KMS-11 (cell line): ENCODE results near the gene FTCD.

Experiments used
- H2AFZ ChIP-seq: fragments of 200-600 bp; sonication (generic); 2 replicates; pipeline ENCODE4 v1.6.1; 2016; ENCODE audit warnings: antibody characterized with exemption, mixed run types, low read depth
- H3K27ac ChIP-seq: fragments of 200-600 bp; sonication (generic); 2 replicates; pipeline ENCODE4 v1.6.1; 2016; ENCODE audit warnings: mild to moderate bottlenecking, mixed run types
- H3K27me3 ChIP-seq: fragments of 200-600 bp; sonication (generic); 2 replicates; pipeline ENCODE4 v1.6.1; 2017; ENCODE audit warnings: mild to moderate bottlenecking, low read depth, mixed run types, moderate library complexity; ENCODE audit not compliant: insufficient read depth
- H3K36me3 ChIP-seq: fragments of 200-600 bp; sonication (generic); 2 replicates; pipeline ENCODE4 v1.6.1; 2017; ENCODE audit warnings: mild to moderate bottlenecking, mixed run types; ENCODE audit not compliant: insufficient read depth
- H3K4me1 ChIP-seq: fragments of 200-600 bp; sonication (generic); 2 replicates; pipeline ENCODE4 v1.6.1; 2016; ENCODE audit warnings: mild to moderate bottlenecking, low read depth, mixed run types; ENCODE audit not compliant: poor library complexity, severe bottlenecking
- H3K4me2 ChIP-seq: fragments of 200-600 bp; sonication (generic); 2 replicates; pipeline ENCODE4 v1.7.0; 2016; ENCODE audit warnings: mild to moderate bottlenecking, mixed run types
- H3K4me3 ChIP-seq: fragments of 200-600 bp; sonication (generic); IDR thresholded peaks from 2 replicates; pipeline ENCODE4 v1.6.1; 2017; ENCODE audit warnings: low read depth, low read length, mixed read lengths; ENCODE audit not compliant: insufficient read depth
- H3K79me2 ChIP-seq: fragments of 200-600 bp; sonication (generic); 2 replicates; pipeline ENCODE4 v1.6.1; 2016; ENCODE audit warnings: low read depth, mixed run types; ENCODE audit not compliant: insufficient read depth
- H3K9ac ChIP-seq: fragments of 200-600 bp; sonication (generic); 2 replicates; pipeline ENCODE4 v1.6.1; 2016; ENCODE audit warnings: mild to moderate bottlenecking, mixed run types
- H4K20me1 ChIP-seq: fragments of 200-600 bp; sonication (generic); 2 replicates; pipeline ENCODE4 v1.6.1; 2016; ENCODE audit warnings: mild to moderate bottlenecking, mixed run types; ENCODE audit not compliant: insufficient read depth
- TF ChIP-seq, protein P1 (sequence below): fragments of 200-600 bp; sonication (generic); conservative IDR thresholded peaks from 2 replicates; pipeline ENCODE4 v1.6.1; 2017; ENCODE audit warnings: low read depth, mild to moderate bottlenecking, antibody characterized with exemption, low read length, moderate library complexity, mixed read lengths

Gene FTCD

DNA sequence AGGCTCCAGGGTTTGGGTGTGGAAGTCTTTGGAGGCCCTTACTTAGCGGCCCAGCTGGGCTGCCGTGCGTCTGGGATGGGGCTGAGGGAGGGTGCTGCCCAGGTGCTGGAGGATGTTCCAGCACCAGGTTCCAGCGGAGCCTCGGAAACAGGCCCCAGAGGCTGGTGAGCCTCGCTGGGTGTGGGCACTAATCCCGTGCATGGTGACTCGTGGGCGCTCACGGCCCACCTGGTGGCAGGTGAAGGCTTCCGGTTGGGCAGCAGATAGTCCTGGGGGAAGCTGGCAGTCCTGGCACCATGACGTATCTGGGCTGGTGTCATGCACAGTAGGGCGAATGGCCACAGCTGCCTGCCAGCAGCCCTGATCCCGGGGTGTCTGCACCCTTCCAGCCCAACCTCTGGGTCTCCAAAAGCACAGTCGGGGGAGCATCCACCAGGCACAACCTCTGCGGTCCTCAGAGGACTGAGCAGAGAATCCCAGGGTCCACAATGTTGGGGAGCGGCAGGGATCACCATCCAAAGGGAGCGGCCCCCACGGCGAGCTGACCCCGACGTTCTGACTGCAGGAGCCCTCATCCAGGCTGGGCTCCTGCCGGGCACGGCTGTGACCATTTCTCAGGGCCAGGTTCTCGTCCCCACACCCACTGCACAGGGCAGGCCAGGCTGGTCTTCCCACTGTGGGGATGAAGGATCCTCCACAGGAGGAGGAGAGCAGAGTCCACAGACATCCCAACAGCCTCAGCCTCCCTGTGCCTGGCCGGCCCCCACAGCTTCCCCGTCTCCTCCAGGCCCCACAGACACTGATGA is 25.3 kb downstream of the FTCD start:
- H3K4me1 ChIP-seq = no peaks in the 10 kb centered on the region
- H2AFZ ChIP-seq = no peak overlapping the region
- TF ChIP-seq, protein P1, sequence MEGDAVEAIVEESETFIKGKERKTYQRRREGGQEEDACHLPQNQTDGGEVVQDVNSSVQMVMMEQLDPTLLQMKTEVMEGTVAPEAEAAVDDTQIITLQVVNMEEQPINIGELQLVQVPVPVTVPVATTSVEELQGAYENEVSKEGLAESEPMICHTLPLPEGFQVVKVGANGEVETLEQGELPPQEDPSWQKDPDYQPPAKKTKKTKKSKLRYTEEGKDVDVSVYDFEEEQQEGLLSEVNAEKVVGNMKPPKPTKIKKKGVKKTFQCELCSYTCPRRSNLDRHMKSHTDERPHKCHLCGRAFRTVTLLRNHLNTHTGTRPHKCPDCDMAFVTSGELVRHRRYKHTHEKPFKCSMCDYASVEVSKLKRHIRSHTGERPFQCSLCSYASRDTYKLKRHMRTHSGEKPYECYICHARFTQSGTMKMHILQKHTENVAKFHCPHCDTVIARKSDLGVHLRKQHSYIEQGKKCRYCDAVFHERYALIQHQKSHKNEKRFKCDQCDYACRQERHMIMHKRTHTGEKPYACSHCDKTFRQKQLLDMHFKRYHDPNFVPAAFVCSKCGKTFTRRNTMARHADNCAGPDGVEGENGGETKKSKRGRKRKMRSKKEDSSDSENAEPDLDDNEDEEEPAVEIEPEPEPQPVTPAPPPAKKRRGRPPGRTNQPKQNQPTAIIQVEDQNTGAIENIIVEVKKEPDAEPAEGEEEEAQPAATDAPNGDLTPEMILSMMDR = no peak
- H3K27ac ChIP-seq = no peak overlapping the region
- H3K4me2 ChIP-seq = no peak overlapping the region
- H3K4me3 ChIP-seq = no peak overlapping the region
- H3K36me3 ChIP-seq = no peaks in the 10 kb centered on the region
- no peak overlapping the region for H3K9ac ChIP-seq
- no peaks in the 10 kb centered on the region for H3K79me2 ChIP-seq
- H4K20me1 ChIP-seq = no peaks in the 10 kb centered on the region
- H3K27me3 ChIP-seq = peaks cover 41% of the 10 kb centered on the region

DNA sequence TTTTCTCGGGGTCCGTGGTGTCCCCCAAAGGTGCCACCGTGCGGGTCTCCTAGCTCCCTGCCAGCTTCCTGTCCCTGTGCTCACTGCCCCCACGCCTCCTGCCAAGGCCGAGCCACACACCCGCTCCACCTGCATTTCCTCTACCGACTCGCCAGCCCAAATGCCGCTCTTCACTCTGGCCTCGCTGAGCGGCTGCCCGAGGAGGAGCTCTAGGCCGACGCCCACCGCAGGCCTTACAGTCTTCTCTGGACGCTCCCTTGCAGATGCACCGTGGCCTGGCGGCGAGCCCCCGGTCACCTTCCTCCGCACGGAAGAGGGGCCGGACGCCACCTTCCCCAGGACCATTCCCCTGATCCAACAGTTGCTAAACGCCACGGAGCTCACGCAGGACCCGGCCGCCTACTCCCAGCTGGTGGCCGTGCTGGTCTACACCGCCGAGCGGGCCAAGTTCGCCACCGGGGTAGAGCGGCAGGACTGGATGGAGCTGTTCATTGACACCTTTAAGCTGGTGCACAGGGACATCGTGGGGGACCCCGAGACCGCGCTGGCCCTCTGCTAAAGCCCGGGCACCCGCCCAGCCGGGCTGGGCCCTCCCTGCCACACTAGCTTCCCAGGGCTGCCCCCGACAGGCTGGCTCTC is 26.3 kb downstream of the FTCD start:
- no peak overlapping the region for H3K4me3 ChIP-seq
- H4K20me1 ChIP-seq = no peaks in the 10 kb centered on the region
- no peaks in the 10 kb centered on the region for H3K36me3 ChIP-seq
- H3K4me1 ChIP-seq = no peaks in the 10 kb centered on the region
- no peak overlapping the region for H3K27ac ChIP-seq
- no peak overlapping the region for H3K9ac ChIP-seq
- no peak overlapping the region for H3K4me2 ChIP-seq
- TF ChIP-seq, protein P1 = no peak
- H3K27me3 ChIP-seq = peaks cover 41% of the 10 kb centered on the region
- no peak overlapping the region for H2AFZ ChIP-seq
- H3K79me2 ChIP-seq = no peaks in the 10 kb centered on the region

DNA sequence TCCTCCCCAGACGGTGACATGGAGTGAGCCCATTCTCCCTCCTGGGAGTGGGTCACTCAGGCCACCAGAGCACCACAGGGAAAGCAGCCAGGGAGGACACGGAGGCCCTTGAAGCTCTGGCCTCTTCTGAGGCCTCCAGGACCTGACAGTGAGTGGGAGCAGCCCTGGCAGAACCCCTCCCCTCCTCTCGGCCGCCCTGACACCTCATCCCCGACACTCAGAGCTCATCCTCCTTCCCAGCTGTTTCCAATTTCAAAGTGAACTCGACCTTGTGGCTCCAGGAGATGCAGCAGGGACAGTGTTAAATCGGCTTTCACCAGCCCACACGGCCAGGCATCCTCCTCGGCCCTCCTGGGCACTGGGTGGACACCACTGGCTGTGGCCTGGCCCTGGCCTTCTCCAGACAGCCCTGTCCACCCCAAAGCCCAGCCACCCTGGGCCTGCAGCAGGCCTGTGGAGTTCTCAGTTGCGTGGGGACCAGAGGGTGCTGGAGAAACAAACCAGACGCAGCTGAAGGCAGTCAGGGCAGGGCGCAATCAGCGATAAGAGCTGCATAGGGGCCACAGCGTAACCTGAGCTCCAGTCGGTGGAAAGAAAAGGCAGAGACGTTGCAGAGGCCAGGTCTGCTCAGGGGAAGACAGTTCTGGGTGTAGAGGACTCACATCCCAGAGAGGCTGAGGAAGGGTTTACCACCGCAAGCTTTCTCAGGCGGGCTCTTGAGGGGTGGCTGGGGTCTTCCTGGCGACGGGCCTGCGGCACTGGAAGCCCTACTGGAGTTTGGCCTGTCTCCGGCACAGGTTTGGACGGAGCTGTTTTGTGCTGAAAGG is 27.1 kb downstream of the FTCD start:
- Histone ChIP-seq H3K27me3 (peaks cover 41% of the 10 kb centered on the region), H3K36me3 (no peaks in the 10 kb centered on the region), H3K4me1 (no peaks in the 10 kb centered on the region), H2AFZ (no peak overlapping the region), H3K9ac (no peak overlapping the region), H3K4me2 (no peak overlapping the region), H3K79me2 (no peaks in the 10 kb centered on the region), H4K20me1 (no peaks in the 10 kb centered on the region), H3K27ac (no peak overlapping the region), H3K4me3 (no peak overlapping the region)
- TF ChIP-seq, protein P1 = no peak

DNA sequence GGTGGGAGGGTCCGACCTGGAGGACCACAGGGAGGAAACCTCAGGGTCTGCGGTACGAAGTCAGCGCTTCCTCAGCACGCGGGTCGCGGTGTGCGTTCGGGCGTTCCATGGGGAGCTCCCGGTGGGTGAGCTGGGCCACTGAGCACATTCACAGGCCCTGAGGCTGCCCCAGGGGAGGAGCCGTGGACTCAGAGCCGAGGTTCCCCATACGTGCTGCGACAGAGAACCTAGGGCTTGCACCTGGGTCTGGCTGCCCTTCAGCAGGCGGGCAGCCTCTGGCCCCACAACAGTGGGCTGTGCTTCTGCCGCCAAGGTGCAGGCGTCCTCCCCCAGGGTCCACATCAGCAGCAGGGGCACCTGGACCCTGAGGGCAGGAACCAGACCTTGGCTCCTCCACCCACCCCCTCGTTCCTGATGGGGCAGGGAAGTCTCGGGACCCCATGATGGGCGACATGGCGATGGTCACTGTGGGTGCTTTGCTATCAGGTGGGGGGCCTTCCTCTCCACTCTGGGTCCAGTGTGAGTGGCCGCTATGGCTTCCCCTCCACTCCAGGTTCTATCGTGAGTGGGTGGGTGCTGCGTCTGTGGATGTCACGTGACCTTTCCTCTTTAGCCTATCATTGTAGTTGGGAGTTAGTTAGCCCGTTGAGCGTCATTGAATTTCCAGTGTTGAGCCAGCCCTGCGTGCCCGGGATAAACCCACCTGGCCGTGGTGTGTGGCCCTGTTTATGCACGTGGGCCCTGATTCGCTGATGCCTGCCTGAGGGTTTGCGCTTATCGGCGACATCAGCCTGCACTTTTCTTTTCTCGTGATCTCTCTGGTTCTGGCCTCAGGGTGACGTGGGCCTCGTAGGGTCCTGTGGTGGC is 27.9 kb downstream of the FTCD start:
- Histone ChIP-seq H3K4me1 (no peaks in the 10 kb centered on the region), H3K4me2 (no peak overlapping the region), H4K20me1 (no peaks in the 10 kb centered on the region), H3K36me3 (no peaks in the 10 kb centered on the region), H3K27ac (no peak overlapping the region), H3K27me3 (peaks cover 39% of the 10 kb centered on the region), H2AFZ (no peak overlapping the region), H3K9ac (no peak overlapping the region), H3K4me3 (no peak overlapping the region), H3K79me2 (no peaks in the 10 kb centered on the region)
- TF ChIP-seq, protein P1 = no peak
